ENCODE data around the gene SVIL.
A peak's percentile ranks its signal among the peaks of the same experiment; 100 is the strongest.

Gene SVIL

GRCh38 chr10:29634764-29635625, at the start of gene SVIL:
Gene SVIL (minus strand): TSS chr10:29634971. CDS start chr10:29555058, 79,913 bp downstream.
- DNase-seq = peak; percentile 57

GRCh38 chr10:29681676-29682448, 47.1 kb upstream of the SVIL start:
- no peak for DNase-seq

GRCh38 chr10:29680091-29680490, 45.3 kb upstream of the SVIL start:
- DNase-seq = no peak

GRCh38 chr10:29676732-29677131, 42.0 kb upstream of the SVIL start:
- DNase-seq = no peak

- no peak for DNase-seq
These were observed 41.2 kb upstream of the SVIL start for GRCh38 chr10:29675984-29676383.

- DNase-seq = no peak
These were observed 37.2 kb upstream of the SVIL start for GRCh38 chr10:29671968-29672367.

GRCh38 chr10:29671228-29671780, 36.5 kb upstream of the SVIL start:
- DNase-seq = no peak

GRCh38 chr10:29670761-29671160, 36.0 kb upstream of the SVIL start:
- DNase-seq = no peak

GRCh38 chr10:29669149-29669548, 34.4 kb upstream of the SVIL start:
- DNase-seq = no peak

GRCh38 chr10:29668628-29669027, 33.9 kb upstream of the SVIL start:
- DNase-seq = no peak

- no peak for DNase-seq
These were observed 32.4 kb upstream of the SVIL start for GRCh38 chr10:29667191-29667590.

GRCh38 chr10:29666201-29666600, 31.4 kb upstream of the SVIL start:
- no peak for DNase-seq

- no peak for DNase-seq
These were observed 28.9 kb upstream of the SVIL start for GRCh38 chr10:29663718-29664117.

- DNase-seq = no peak
These were observed 24.5 kb upstream of the SVIL start for GRCh38 chr10:29658984-29659965.

GRCh38 chr10:29657719-29658274, 23.0 kb upstream of the SVIL start:
- peak; percentile 15 for DNase-seq

- no peak for DNase-seq
These were observed 21.8 kb upstream of the SVIL start for GRCh38 chr10:29656451-29656992.

GRCh38 chr10:29652192-29652591, 17.4 kb upstream of the SVIL start:
- no peak for DNase-seq

- DNase-seq = no peak
These were observed 17.0 kb upstream of the SVIL start for GRCh38 chr10:29651767-29652166.

GRCh38 chr10:29650552-29650944, 15.8 kb upstream of the SVIL start:
- no peak for DNase-seq

GRCh38 chr10:29649561-29650551, 15.1 kb upstream of the SVIL start:
- no peak for DNase-seq

GRCh38 chr10:29648983-29649268, 14.2 kb upstream of the SVIL start:
- DNase-seq = no peak
